ENCODE measurements around the gene TREML2. TPM values are rescaled to one million over a fixed set of nuclear protein-coding genes. Genes with fewer than 3 reads are reported as not detected.

TREML2 gene
- total and polyA plus RNA-seq, 9 of the 15 experiments (the other 6 are each of a cell fraction or from before 2014, with no cell fraction given): 0.20 to 2.9 (median 1.4) TPM

DNA sequence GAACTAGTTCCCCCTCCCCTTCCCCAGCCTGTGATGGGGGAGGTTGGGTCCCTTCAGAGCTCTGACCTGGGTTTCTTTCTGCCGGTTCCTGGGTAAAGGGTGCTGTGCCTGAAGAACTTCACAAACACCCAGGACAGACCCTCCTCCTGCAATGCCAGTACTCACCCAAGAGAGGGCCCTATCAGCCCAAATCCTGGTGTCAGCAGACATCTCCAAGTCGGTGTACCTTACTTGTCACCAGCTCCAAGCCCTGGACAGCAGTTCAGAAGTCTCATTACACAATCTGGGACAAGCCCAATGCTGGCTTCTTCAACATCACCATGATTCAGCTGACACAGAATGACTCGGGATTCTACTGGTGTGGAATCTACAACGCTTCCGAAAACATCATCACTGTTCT lies 27.7 kb upstream of the TREML2 start:
- ATAC-seq: peak; percentile 88
- Histone ChIP-seq H3K9me1 (ENCODE audit: control insufficient read depth, insufficient read depth, low read length) (no peaks in the 10 kb centered on the region), H3K27ac (ENCODE audit: extremely low read depth, low read depth, low read length) (no peak overlapping the region), H4K20me1 (replicated peaks; ENCODE audit: control insufficient read depth, insufficient read depth, low read length) (no peaks in the 10 kb centered on the region), H3K9me3 (replicated peaks; ENCODE audit: control insufficient read depth, insufficient read depth, low read depth, low read length) (no peaks in the 10 kb centered on the region), H3K27me3 (ENCODE audit: control insufficient read depth in 2 of 2, insufficient read depth in 2 of 2, low read length in 2 of 2) (peaks cover 10 to 53% of the 10 kb centered on the region in 2 experiments), H3K4me3 (no peak overlapping the region), H2AFZ (ENCODE audit: low read depth, low read length) (no peak overlapping the region), H3K4me2 (ENCODE audit: insufficient read depth, low read length) (no peak overlapping the region), H3K4me1 (replicated peaks in 1 of 2; ENCODE audit: control insufficient read depth in 2 of 2, insufficient read depth in 2 of 2, low read length in 2 of 2) (no peaks in the 10 kb centered on the region; a peak in 2 of 5 replicates), H3K36me3 (ENCODE audit: control insufficient read depth, insufficient read depth, low read length) (no peaks in the 10 kb centered on the region), H3K79me2 (ENCODE audit: control insufficient read depth, insufficient read depth, low read length) (no peaks in the 10 kb centered on the region), H3K9ac (ENCODE audit: insufficient read depth in 1 of 2, low read depth in 2 of 2, low read length in 2 of 2) (no peak overlapping the region)
- DNase-seq (ENCODE audit: extremely low read depth in 1 of 4, low spot score in 3 of 4): peak in 2 of 4 experiments; percentile 22 to 30
- FAIRE-seq: peak; percentile 58
- WGBS (ENCODE audit: insufficient coverage, low coverage, missing lambda C conversion rate): 0% methylated on average over 5 of the region's 5 CpGs
- in situ Hi-C loops (cut with MboI) (no loop called here), intact Hi-C loops (cut with micrococcal nuclease) (loop anchor here (2.0 kb wide), 1 partner anchor 90 kb away; no protein-coding TSS in a partner anchor)
- no TSS peak for BruUV-seq (replicated peaks)
- POLR2A ChIA-PET: interaction anchor here (0.6 kb wide), 1 partner anchor 19 kb away, joined by 3 read pairs; no protein-coding TSS in a partner anchor
- CTCF ChIA-PET (ENCODE audit: low intra/inter-chr PET ratio): interaction anchor here (0.6 kb wide), 1 partner anchor 1869 kb away, joined by 3 read pairs; no protein-coding TSS in a partner anchor
- no peak for TF ChIP-seq SRF (CRISPR knock-in tag; IDR thresholded peaks at IDR 0.05)
- no peak for TF ChIP-seq SOX6 (IDR thresholded peaks at IDR 0.05)
- peak; percentile 71 for TF ChIP-seq NFE2 (IDR thresholded peaks at IDR 0.05; ENCODE audit: low read depth)
- TF ChIP-seq, protein P1, sequence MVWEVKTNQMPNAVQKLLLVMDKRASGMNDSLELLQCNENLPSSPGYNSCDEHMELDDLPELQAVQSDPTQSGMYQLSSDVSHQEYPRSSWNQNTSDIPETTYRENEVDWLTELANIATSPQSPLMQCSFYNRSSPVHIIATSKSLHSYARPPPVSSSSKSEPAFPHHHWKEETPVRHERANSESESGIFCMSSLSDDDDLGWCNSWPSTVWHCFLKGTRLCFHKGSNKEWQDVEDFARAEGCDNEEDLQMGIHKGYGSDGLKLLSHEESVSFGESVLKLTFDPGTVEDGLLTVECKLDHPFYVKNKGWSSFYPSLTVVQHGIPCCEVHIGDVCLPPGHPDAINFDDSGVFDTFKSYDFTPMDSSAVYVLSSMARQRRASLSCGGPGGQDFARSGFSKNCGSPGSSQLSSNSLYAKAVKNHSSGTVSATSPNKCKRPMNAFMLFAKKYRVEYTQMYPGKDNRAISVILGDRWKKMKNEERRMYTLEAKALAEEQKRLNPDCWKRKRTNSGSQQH (CRISPR knock-in tag; IDR thresholded peaks at IDR 0.05): no peak
- peak; percentile 16 to 29; a peak in 3 of 4 replicates for TF ChIP-seq RAD21 (CRISPR knock-in tag; conservative IDR thresholded peaks at IDR 0.05 in 1 of 2, IDR thresholded peaks at IDR 0.05 in 1 of 2)
- TF ChIP-seq CEBPB (tag; IDR thresholded peaks at IDR 0.05): peak; percentile 85
- TF ChIP-seq HMGN3 (IDR thresholded peaks at IDR 0.05; ENCODE audit: borderline replicate concordance, extremely low read depth, insufficient read length, low read depth, low read length): no peak
- TF ChIP-seq, protein P2, sequence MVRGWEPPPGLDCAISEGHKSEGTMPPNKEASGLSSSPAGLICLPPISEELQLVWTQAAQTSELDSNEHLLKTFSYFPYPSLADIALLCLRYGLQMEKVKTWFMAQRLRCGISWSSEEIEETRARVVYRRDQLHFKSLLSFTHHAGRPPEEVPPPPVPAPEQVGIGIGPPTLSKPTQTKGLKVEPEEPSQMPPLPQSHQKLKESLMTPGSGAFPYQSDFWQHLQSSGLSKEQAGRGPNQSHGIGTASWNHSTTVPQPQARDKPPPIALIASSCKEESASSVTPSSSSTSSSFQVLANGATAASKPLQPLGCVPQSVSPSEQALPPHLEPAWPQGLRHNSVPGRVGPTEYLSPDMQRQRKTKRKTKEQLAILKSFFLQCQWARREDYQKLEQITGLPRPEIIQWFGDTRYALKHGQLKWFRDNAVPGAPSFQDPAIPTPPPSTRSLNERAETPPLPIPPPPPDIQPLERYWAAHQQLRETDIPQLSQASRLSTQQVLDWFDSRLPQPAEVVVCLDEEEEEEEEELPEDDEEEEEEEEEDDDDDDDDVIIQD (CRISPR knock-in tag; IDR thresholded peaks at IDR 0.05): no peak
- TF ChIP-seq ZNF124 (CRISPR knock-in tag; IDR thresholded peaks at IDR 0.05): no peak
- peak; percentile 37; the same call in 1 of the 2 replicates for TF ChIP-seq DPF2 (IDR thresholded peaks at IDR 0.05)
- TF ChIP-seq FOXA1 (IDR thresholded peaks at IDR 0.05; ENCODE audit: borderline replicate concordance): no peak
- peak; percentile 78 for TF ChIP-seq ZNF316 (IDR thresholded peaks at IDR 0.05)
- TF ChIP-seq RBM22 (IDR thresholded peaks at IDR 0.05; ENCODE audit: low read depth, low read length, poor library complexity, severe bottlenecking): no peak
- no peak for TF ChIP-seq ATF1 (CRISPR knock-in tag; IDR thresholded peaks at IDR 0.05)
- no peak for TF ChIP-seq ATF1 (tag; IDR thresholded peaks at IDR 0.05)
- no peak for TF ChIP-seq ZNF23 (CRISPR knock-in tag; IDR thresholded peaks at IDR 0.05)
- TF ChIP-seq, protein P3, sequence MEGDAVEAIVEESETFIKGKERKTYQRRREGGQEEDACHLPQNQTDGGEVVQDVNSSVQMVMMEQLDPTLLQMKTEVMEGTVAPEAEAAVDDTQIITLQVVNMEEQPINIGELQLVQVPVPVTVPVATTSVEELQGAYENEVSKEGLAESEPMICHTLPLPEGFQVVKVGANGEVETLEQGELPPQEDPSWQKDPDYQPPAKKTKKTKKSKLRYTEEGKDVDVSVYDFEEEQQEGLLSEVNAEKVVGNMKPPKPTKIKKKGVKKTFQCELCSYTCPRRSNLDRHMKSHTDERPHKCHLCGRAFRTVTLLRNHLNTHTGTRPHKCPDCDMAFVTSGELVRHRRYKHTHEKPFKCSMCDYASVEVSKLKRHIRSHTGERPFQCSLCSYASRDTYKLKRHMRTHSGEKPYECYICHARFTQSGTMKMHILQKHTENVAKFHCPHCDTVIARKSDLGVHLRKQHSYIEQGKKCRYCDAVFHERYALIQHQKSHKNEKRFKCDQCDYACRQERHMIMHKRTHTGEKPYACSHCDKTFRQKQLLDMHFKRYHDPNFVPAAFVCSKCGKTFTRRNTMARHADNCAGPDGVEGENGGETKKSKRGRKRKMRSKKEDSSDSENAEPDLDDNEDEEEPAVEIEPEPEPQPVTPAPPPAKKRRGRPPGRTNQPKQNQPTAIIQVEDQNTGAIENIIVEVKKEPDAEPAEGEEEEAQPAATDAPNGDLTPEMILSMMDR (IDR thresholded peaks at IDR 0.05 in 2 of 3, conservative IDR thresholded peaks at IDR 0.05 in 1 of 3; ENCODE audit: insufficient read depth in 2 of 3, low read depth in 1 of 3, low read length in 3 of 3): peak; percentile 46 to 54 (median 51); a peak in 5 of 6 replicates
- TF ChIP-seq CEBPG (CRISPR knock-in tag; IDR thresholded peaks at IDR 0.05): no peak
- peak; percentile 33 to 39; a peak in 2 of 4 replicates for TF ChIP-seq CEBPG (tag; conservative IDR thresholded peaks at IDR 0.05 in 1 of 2, IDR thresholded peaks at IDR 0.05 in 1 of 2)
- TF ChIP-seq C11orf30 (IDR thresholded peaks at IDR 0.05; ENCODE audit: low read depth): peak; percentile 84
- no peak for TF ChIP-seq RNF2 (IDR thresholded peaks at IDR 0.05)

Data from K562 (cell line).